Thymus (tissue), 11 donors: ENCODE measurements around the gene PLSCR4. TPM values are rescaled to one million over a fixed set of nuclear protein-coding genes. Genes with fewer than 3 reads are reported as not detected.

Experiments used
- DNase-seq, 9 donors: peaks; one replicate each; pipeline ENCODE4 v3.0.0-alpha.2; 2013; ENCODE audit warnings: low spot score in 9 of 9, low read depth in 6 of 9, missing footprints in 1 of 9
- H3K27ac ChIP-seq, 2 donors: one replicate each; pipeline ENCODE4 v1.5.1; 2013; ENCODE audit warnings: control low read depth in 1 of 2, low read depth in 1 of 2, low read length in 1 of 2, mild to moderate bottlenecking in 1 of 2, moderate library complexity in 1 of 2
- H3K27me3 ChIP-seq, 2 donors: one replicate each; pipeline ENCODE4 v1.5.1; 2013; ENCODE audit warnings: low read length in 1 of 2; ENCODE audit not compliant: control insufficient read depth in 2 of 2, insufficient read depth in 1 of 2
- H3K36me3 ChIP-seq, 2 donors: one replicate each; pipeline ENCODE4 v1.5.1; 2013; ENCODE audit warnings: low read length in 1 of 2, mild to moderate bottlenecking in 1 of 2, moderate library complexity in 1 of 2; ENCODE audit not compliant: control insufficient read depth in 2 of 2, insufficient read depth in 2 of 2
- H3K4me1 ChIP-seq, 2 donors: one replicate each; pipeline ENCODE4 v1.5.1; 2013; ENCODE audit warnings: low read length in 2 of 2; ENCODE audit not compliant: control insufficient read depth in 2 of 2, insufficient read depth in 2 of 2
- H3K4me3 ChIP-seq, 2 donors: one replicate each; pipeline ENCODE4 v1.5.1; 2013; ENCODE audit warnings: low read length in 2 of 2, control low read depth in 1 of 2, mild to moderate bottlenecking in 1 of 2
- H3K9me3 ChIP-seq, 2 donors: one replicate each; pipeline ENCODE4 v1.5.1; 2013; ENCODE audit warnings: low read length in 1 of 2, mild to moderate bottlenecking in 1 of 2; ENCODE audit not compliant: control insufficient read depth in 2 of 2, insufficient read depth in 1 of 2
- WGBS: extraction: QIAGEN DNeasy Blood & Tissue Kit; methylation state at CpG from one replicate; pipeline ENCODE4 v1.1.7; 2013; 5-methylcytosine and 5-hydroxymethylcytosine counted together
- polyA plus RNA-seq: library from polyadenylated mRNA; stranded (reverse); fragments of 200-250 nt; gene quantifications from one replicate; pipeline ENCODE4 v1.2.3, GENCODE V29; 2013
- total RNA-seq: library from RNA; stranded (reverse); fragments of 120-200 nt; gene quantifications from one replicate; pipeline ENCODE4 v1.2.4, GENCODE V29; 2013
- donor health status: healthy.

The PLSCR4 gene
- total and polyA plus RNA-seq, 2 donors = 4.1 to 11.8 TPM

DNA sequence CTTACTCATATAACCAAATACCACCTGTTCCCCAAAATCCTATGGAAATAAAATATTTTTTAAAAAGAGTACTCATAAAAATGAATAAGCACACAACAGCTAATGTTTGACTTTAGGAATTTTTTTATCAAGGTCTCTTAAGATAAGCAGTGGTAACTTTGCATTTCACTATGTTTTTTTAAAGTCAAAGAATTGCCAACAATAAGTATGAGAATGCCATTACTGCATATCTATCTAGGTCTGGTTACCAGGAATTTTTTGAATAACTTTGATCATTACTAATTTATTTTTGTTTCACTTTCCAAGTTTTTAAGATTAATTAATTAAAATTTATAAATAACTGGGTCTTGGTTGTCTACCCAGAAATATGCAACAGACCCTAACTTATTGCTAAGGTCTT is 41.5 kb downstream of the PLSCR4 start:
- no peak overlapping the region for H3K4me3 ChIP-seq
- DNase-seq = no peak

DNA sequence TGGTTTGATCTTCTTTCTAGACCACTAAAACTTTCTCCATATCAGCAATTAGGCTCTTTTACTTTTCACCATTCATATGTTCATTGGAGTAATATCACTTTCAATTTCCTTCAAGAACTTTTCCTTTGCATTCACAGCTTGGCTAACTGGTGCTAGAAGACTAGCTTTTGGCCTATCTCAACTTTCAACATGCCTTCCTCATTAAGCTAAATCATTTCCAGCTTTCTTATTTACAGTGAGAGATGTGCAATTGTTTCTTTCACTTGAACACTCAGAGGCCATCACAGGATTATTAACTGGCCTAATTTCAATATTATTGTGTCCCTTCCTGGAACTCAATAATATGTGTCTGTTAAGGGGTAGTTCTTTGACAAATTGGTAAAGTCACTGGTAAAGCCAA is 47.1 kb downstream of the PLSCR4 start:
- Histone ChIP-seq H3K36me3 (no peaks in the 10 kb centered on the region), H3K27me3 (no peaks in the 10 kb centered on the region), H3K27ac (no peak overlapping the region), H3K4me1 (no peaks in the 10 kb centered on the region), H3K4me3 (no peak overlapping the region), H3K9me3 (no peaks in the 10 kb centered on the region)
- DNase-seq = no peak

More for the DNA sequence above, 41.5 kb downstream of the PLSCR4 start:
- Histone ChIP-seq H3K27ac (no peak overlapping the region), H3K4me1 (no peaks in the 10 kb centered on the region), H3K9me3 (no peaks in the 10 kb centered on the region), H3K27me3 (no peaks in the 10 kb centered on the region), H3K36me3 (no peaks in the 10 kb centered on the region)

DNA sequence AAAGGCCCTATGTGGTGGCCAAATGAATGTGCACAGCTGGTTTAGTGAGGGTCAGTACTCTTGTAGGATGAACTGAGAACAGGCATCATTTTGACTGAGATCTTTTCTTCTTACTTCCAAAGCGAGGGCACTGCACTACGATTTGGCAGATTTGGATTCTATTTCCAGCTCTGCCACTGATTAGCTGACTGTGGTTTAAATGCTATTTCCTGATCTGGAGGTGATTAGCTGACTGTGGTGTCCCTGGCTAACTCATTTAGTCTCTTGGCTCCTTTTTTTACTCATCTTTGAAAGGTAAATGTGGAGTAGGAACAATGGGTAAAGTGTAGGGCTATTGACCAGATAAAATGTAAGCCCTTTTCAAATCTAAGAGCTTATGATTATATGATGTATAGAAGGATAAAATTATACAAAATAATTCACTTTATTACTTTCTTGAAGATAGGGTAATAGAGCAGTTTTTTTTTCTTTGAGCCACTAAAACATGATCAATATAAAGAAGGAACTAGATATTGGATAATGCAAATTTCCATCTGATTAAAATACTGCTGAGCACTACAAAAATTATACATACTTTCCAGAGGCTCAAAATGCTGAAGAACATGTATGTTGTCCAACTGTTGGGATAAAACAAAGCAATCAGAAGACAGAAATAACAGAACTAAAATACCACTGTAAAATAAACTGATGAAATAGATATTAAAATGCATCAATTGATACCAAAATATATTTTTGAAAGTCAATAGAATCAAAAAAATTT is 50.3 kb downstream of the PLSCR4 start:
- H3K4me1 ChIP-seq = no peaks in the 10 kb centered on the region
- no peaks in the 10 kb centered on the region for H3K27me3 ChIP-seq
- no peak for DNase-seq
- no peak overlapping the region for H3K27ac ChIP-seq
- no peak overlapping the region for H3K4me3 ChIP-seq
- H3K9me3 ChIP-seq = no peaks in the 10 kb centered on the region
- 82% methylated on average over 2 of the region's 2 CpGs for WGBS
- H3K36me3 ChIP-seq = no peaks in the 10 kb centered on the region

DNA sequence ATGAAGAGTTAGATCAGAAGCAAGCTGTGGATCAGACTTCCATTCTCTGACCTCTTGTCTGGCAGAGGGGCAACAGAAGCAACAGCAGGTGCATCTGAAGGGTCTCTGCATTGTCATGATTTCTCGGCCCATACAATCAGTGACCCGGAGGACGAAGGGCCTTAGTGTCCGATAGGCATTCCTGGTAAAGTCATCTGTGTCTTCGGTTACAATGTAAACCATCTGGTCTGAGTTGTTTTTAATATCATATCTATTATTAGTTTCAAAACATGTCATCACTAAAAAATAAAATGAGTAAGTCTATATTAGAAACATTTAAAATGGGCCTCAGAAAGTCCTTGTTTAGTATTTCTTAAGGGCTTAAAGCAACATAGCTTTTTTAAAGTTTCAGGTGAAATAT is 51.1 kb downstream of the PLSCR4 start:
- no peak overlapping the region for H3K4me3 ChIP-seq
- no peak overlapping the region for H3K27ac ChIP-seq
- no peaks in the 10 kb centered on the region for H3K4me1 ChIP-seq
- DNase-seq = no peak
- no peaks in the 10 kb centered on the region for H3K36me3 ChIP-seq
- H3K27me3 ChIP-seq = no peaks in the 10 kb centered on the region
- WGBS = 97% methylated on average over 5 of the region's 5 CpGs
- no peaks in the 10 kb centered on the region for H3K9me3 ChIP-seq

DNA sequence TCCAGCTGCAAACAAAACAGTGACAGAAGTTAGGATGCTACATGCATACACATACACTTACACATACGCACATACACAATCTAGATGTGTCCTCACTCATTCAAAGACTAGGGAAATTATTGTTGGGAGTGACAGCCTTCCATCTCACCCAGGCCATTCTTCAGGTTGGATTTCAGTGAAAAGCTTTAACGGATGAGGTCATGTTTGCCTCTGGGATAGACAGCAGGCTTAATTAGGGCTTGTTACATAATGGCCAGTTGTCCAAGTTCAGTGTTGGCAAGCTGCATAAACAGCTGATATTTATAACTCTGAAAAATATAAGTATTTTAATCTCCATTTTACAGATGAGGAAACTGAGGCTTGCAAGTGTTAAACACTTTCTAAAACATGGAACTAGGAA is 54.1 kb downstream of the PLSCR4 start:
- Histone ChIP-seq H3K27me3 (no peaks in the 10 kb centered on the region), H3K36me3 (no peaks in the 10 kb centered on the region), H3K9me3 (no peaks in the 10 kb centered on the region), H3K4me1 (no peaks in the 10 kb centered on the region), H3K27ac (no peak overlapping the region), H3K4me3 (no peak overlapping the region)
- DNase-seq = no peak
- WGBS = 95% methylated on average over 2 of the region's 2 CpGs

DNA sequence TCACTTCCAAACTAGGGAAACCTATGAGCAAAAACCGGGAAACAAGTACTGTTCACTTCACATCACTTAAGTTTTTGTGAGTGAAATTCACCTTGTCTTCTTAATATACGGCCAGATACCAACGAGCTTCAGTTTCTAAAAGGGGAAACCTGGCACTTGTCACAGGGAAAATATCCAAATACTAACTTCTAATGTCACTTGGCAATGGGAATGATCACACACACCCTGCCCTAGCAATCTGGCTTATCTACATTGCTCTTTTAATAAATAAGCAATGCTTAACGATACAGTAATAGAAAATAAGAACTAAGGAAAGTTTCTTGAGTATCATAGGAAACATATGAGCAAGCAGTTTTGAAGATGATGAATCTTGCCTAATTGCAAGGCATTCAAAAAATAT is 55.3 kb downstream of the PLSCR4 start:
- Histone ChIP-seq H3K27ac (no peak overlapping the region), H3K4me3 (no peak overlapping the region)
- WGBS = 91% methylated on average over 4 of the region's 4 CpGs

DNA sequence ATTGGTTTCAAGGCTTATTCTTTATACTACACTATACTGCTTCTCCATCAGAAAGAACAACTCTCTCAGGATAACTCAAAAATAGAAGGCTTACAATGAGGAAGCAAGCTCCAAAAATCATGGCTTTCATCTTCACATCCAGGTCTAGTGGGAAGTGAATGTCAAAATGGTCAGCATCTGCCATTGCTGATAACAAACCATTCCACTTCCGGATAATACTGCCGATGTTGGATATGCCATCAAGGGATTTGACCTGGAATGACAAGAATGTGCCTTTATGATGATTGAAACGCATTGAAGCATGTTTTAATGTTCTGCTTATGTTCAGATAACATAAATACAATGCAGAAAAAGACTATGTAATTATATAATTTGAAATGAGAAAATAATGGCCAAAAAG is 55.9 kb downstream of the PLSCR4 start:
- Histone ChIP-seq H3K4me1 (no peaks in the 10 kb centered on the region), H3K9me3 (no peaks in the 10 kb centered on the region), H3K27ac (no peak overlapping the region), H3K27me3 (no peaks in the 10 kb centered on the region), H3K36me3 (no peaks in the 10 kb centered on the region), H3K4me3 (no peak overlapping the region)
- 88% methylated on average over 3 of the region's 3 CpGs for WGBS
- no peak for DNase-seq

More for the DNA sequence above, 55.3 kb downstream of the PLSCR4 start:
- Histone ChIP-seq H3K36me3 (no peaks in the 10 kb centered on the region), H3K27me3 (no peaks in the 10 kb centered on the region), H3K9me3 (no peaks in the 10 kb centered on the region), H3K4me1 (no peaks in the 10 kb centered on the region)
- DNase-seq = no peak

DNA sequence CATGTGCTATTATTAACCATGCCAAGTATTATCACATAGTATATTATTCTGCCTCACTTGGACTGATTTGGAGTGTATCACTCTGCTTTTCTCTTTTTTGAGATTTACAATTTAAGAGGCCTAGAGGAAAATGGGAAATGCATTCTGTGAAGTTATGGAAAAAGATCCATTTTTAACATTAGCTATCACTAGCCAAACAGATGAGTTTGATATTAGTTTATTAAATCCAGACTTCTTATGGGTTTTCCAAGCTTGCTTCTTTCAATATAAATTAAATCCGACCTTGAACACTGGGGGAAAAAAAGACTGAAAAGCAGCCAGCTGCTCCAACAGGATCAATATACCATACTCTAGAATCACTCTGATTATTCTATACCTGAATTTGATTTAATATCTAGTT is 59.9 kb downstream of the PLSCR4 start:
- Histone ChIP-seq H3K27me3 (no peaks in the 10 kb centered on the region), H3K9me3 (no peaks in the 10 kb centered on the region), H3K4me1 (no peaks in the 10 kb centered on the region), H3K36me3 (no peaks in the 10 kb centered on the region), H3K4me3 (no peak overlapping the region), H3K27ac (no peak overlapping the region)
- no peak for DNase-seq
- 100% methylated on average over 1 of the region's 1 CpG for WGBS

DNA sequence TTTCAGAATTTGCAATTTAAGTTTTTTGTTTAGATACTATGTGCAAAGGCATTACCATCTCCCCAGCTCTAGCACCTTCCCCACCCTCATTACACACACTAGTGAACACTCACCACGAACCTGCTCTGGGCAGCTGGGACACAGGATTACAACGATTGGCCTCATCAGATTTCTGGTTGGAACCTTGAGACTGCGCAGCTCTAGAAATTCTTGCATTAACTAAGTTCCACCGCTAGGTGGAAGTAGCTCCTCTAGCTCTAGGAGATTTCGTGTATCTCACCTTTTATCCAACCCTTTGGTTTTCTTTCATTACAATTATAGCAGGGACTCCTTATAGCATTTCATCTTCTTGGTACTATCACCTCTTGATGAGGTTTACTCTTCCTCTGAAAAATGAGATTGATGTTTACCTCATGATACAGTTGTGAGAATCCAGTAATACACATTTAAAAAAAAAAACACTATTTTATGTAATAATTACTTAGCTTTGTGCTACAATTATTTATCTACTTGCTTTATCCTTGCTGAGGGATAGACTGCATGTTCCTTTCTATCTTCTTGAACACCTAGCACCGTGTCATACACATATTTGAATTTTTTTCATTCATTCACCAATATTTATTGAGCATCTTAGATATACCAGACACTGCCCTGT is 61.3 kb downstream of the PLSCR4 start:
- no peaks in the 10 kb centered on the region for H3K27me3 ChIP-seq
- WGBS = 18% methylated on average over 6 of the region's 6 CpGs
- no peak overlapping the region for H3K4me3 ChIP-seq
- H3K27ac ChIP-seq = no peak overlapping the region
- no peaks in the 10 kb centered on the region for H3K9me3 ChIP-seq
- H3K4me1 ChIP-seq = no peaks in the 10 kb centered on the region
- no peaks in the 10 kb centered on the region for H3K36me3 ChIP-seq
- DNase-seq = peak; percentile 2 to 56 (median 22)
